Stimulated activated CD8-positive, alpha-beta memory T cell treated with anti-CD3 and anti-CD28 coated beads, Interleukin-4, amount 100 ng/mL, for 4 hours (primary cell): ENCODE data around the gene LYSET.
"Not testable (repeated sequence)": the region's sequence is repeated elsewhere in the genome, so short reads cannot be mapped to it uniquely, and the experiment has no call there.

Source experiments
- DNase-seq, 2 donors: peaks; one replicate each; pipeline ENCODE4 v3.0.0-alpha.2; 2020; ENCODE audit warnings: low read depth in 2 of 2, low spot score in 1 of 2

The LYSET gene

GRCh38 chr14:93184391-93185348 is at the start of gene LYSET, which contains the start of gene MOAP1:
Gene LYSET, plus strand, starts transcription at chr14:93185317. Its CDS starts 89 bp downstream, at chr14:93185406.
Gene MOAP1, minus strand, starts transcription at chr14:93184897. Its CDS starts 655 bp downstream, at chr14:93184242.
- DNase-seq: peak; percentile 66 to 78

GRCh38 chr14:93135399-93135798 is 49.7 kb upstream of the LYSET start:
- DNase-seq: no peak

DNA sequence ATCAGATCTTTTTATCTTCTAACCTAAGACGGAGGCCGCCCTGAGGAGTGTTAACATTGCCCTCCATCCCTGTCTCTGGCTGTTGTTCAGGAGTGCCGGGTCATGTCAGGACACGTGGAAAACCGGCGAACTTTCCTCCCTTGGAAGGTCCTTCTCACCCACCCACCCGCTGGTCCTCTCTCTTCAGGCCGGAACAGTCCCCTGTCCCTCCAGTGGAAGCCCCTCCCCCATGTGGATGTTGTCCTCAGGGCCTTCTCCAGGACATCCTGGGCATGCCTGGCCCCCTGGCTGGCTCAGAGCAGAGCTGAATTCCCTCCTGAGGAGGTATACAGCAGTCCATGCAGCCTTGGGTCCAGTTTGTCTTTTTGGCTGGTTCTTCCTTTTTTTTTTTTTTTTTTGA is 49.1 kb upstream of the LYSET start:
- DNase-seq: no peak

DNA sequence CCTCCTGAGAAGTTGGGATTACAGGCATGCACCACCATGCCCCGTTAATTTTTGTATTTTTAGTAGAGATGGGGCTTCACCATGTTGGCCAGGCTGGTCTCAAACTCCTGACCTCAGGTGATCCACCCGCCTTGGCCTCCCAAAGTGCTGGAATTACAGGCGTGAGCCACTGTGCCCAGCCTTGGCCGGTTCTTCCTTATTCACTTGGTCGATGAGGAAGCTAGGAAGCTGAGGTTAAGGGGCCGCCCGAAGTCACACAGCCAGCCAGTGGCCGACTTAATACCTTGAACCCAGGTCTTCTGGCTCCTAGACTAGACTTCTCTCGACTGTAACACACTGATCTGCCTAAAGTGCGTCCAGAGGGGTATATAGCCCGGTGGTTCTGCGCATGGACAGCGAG is 48.6 kb upstream of the LYSET start:
- DNase-seq: not testable (repeated sequence)

DNA sequence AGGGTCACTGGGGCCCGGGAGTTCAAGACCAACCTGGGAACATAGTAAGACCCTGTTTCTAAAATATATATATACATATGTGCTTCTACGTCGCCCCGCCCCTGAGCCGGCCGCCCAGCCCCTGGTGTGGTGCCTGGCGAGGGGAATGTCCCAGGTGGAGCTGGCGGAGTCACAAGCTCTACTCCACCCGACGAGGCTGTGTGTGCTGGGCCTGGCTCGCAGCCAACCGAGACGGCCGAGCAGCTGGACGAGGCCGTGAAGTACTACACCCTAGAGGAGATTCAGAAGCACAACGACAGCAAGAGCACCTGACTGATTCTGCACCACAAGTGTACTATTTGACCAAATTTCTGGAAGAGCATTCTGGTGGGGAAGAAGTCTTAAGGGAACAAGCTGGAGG is 47.3 kb upstream of the LYSET start:
- no peak for DNase-seq

- DNase-seq: no peak
Measured at GRCh38 chr14:93142854-93143652, 42.1 kb upstream of the LYSET start.

DNA sequence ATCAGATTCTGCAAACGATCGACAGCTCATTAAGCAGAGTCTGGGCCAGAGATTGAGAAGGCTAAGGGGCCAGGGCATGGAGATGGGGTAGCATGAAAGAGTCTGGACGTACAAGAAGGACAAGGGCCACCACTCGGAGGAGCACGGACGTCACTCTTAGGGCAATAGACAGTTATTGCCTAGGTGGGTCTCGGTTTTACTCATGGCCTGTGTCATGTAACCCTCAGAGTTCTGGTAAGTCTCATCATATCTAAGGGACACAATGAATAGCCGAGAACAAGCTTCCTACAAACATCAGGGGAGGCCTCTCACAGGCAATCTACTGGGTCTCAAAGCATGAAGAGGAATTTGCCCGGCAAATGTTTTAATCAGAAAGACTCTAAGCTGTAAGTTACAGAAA is 39.0 kb upstream of the LYSET start:
- no peak for DNase-seq

DNA sequence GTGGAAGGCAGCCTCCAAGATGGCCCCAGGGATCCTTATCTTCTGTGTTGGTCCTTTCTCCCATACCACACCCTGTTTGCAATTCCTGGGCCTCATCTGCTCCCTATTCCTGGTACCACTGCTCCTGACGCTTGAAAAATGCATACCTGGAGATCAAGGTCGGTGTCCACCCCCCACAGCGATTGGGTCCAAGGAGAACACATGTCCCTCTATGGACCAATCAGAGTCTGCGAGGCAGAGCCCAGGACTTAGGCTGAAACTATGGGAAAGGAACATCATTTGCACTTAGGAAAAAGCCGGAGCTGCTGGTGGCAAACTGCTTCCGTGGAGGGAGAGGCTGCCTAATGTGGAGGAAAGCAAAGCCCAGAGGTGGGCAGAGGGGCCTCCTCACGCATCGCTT is 36.1 kb upstream of the LYSET start:
- DNase-seq: no peak

DNA sequence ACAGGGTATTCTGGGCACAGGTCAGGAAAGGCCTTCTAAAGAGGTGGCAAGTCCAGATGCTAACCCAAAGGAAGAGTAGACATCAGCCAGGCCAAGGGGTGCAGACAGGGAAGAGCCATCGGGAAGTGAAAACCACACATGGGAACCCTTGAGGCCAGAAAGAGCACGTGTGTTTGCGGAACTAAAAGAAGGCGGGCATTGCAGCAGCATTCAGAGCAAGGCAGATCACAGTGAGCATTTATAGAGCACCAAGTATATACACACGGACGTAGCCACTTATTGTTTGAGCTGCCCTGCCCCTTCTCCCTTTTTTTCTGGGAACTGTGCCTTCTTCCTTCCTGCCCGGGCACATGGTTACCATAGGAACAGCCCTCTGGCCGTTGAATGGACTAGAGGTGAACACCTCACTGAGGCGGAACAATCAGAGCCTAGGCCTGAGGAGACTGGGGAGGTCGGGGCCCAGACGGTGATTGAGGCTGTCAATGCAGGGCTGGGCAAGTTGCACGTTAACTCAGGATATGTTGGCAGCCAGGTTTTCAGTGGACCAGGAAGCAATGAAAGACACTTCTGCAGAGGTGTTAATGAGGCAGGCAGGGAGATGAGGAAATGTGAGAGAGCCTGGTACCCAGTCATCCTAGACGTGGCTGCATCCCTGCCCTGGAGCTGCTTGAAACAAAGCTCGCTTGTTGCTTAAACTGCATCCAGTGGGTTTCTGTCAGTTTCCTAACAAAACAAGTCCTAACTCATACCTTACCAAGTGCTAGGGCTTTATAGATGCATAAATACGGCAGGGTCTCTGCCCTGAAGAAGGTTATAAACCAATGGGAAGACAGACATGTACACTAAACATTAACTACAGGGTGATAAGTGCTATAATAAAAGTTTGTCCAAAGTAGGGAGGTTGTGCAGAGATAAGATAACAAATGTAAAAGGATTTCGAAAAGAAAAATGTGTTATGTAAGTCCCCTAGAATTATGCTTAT is 34.6 kb upstream of the LYSET start:
- DNase-seq: no peak

DNA sequence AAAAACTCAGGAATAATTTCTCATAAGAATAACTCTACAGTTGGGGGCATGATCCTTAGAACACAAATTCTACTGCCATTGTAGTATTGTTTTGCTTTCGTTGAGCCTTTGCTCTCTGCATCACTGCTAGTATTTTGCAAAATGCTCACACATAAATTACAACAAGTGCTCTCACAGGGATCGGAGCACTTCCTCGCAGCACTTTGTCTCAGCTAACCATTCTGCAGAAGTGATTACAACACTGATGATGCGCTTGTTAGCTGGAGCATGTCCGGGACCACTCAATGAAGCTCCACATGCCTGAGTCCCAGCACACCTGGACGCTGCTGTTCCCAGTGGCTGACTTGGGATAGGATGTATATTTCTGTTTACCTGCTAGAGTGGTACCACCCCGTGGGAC is 32.0 kb upstream of the LYSET start:
- DNase-seq: no peak

- DNase-seq: no peak
Measured at GRCh38 chr14:93155667-93156066, 29.4 kb upstream of the LYSET start.

- no peak for DNase-seq
Measured at GRCh38 chr14:93156693-93157369, 28.3 kb upstream of the LYSET start.

DNA sequence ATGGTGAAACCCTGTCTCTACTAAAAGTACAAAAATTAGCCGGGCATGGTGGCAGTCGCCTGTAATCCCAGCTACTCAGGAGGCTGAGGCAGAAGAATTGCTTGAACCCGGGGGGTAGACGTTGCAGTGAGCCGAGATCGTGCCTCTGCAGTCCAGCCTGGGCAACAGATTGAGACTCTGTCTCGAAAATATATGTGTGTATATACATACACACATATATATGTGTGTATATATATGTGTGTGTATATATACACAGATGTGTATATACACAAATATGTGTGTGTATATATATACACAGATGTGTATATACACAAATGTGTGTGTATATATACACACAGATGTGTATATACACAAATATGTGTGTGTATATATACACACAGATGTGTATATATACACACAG is 26.8 kb upstream of the LYSET start:
- not testable (repeated sequence) for DNase-seq

GRCh38 chr14:93159625-93160352 is 25.3 kb upstream of the LYSET start:
- not testable (repeated sequence) for DNase-seq

DNA sequence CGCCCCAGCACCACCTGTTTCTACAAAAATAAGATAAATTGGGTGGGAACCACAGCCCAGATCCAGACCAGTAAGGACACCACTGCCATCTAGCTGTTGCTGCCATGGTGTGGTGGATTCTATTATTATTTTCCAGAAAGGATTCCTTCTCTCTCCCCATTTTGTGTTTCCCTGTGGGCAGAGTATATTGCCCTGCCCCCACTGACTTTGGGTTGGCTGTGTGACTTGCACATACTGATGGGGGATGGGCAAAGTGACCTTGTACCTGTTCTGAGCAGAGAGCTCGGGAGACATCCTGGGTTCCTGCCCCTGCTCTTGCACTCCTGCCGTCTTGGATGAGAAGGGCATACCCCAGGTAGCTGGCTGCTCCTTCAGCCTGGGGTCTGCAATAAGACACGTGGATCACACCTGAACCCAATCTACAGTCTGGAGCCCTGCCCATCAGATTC is 24.7 kb upstream of the LYSET start:
- no peak for DNase-seq

DNA sequence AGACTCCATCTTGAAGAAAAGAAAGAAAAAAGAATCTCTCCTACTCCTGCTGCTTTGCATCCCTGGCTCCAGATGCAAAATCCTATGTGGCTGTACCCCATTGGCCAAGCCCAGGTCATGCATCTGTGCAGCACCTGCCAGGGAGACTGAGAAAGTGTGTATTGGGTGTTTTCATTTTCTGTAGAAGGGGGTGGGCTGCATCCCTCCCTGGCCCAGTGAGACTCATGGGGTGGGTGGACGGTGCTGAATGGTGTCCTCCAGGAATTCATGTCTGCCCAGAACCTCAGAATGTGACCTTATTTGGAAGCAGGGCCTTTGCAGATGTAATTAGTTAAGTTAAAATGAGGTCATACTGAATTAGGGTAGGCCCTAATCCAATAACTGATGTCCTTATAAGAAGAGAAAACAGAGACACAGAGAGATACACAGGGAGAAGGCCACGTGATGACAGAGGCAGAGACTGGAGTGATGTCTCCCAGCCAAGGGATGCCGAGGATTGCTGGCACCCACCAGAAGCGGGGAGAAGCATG is 23.6 kb upstream of the LYSET start:
- DNase-seq: no peak

GRCh38 chr14:93163564-93163963 is 21.6 kb upstream of the LYSET start:
- DNase-seq: no peak

- not testable (repeated sequence) for DNase-seq
Measured at GRCh38 chr14:93165271-93166265, 19.5 kb upstream of the LYSET start.
